ENCODE data around the gene ZNF83.

The ZNF83 gene

DNA sequence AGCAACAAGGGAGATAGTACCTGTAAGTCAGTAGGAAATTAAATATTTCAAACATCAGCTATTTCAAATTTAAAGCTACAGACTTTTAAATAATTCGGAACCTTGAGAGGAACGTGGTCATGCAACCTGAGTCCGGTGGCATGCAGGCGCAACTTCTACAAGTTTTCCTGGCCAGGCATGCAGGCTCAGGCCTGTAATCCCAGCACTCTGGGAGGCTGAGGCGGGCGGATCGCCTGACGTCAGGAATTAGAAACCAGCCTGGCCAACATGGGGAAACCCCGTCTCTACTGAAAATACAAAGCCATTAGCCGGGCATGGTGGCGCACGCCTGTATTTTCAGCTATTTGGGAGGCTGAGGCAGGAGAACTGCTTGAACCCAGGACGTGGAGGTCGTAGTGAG lies 70.2 kb downstream of the ZNF83 start:
- DNase-seq (ENCODE audit: low spot score): no peak

GRCh38 chr19:52566588-52566987 lies 71.6 kb downstream of the ZNF83 start:
- DNase-seq (ENCODE audit: low spot score): no peak

- no peak for DNase-seq (ENCODE audit: low spot score)
These were observed 72.0 kb downstream of the ZNF83 start for GRCh38 chr19:52566121-52566520.
